K562 (cell line): Measurements from ENCODE around the gene CALU. TPM values are rescaled to one million over a fixed set of nuclear protein-coding genes. Genes with fewer than 3 reads are reported as not detected.

Experiments
- KDM4B ChIP-seq, 2 experiments: fragments of 450-650 bp in 1 of 2; sonication (generic) in 1 of 2; IDR thresholded peaks; 2 replicates each; pipeline ENCODE4 v1.6.1; 2016 to 2017; ENCODE audit warnings: borderline replicate concordance in 2 of 2, antibody characterized with exemption in 1 of 2, low read depth in 1 of 2, mild to moderate bottlenecking in 1 of 2
- MXI1 ChIP-seq: IDR thresholded peaks from 2 replicates; pipeline ENCODE4 v1.6.1; 2011; ENCODE audit warnings: low read depth, mild to moderate bottlenecking, improper control_type of control experiment, low read length
- SOX6 ChIP-seq: fragments of 450-650 bp; IDR thresholded peaks from 2 replicates; pipeline ENCODE4 v1.6.1; 2014; ENCODE audit warnings: mild to moderate bottlenecking
- ZNF785 ChIP-seq: fragments of 250-450 bp; sonication (Bioruptor Pico); IDR thresholded peaks from 2 replicates; pipeline ENCODE4 v1.4.0; 2020; ENCODE audit warnings: mild to moderate bottlenecking
- polyA plus RNA-seq, 8 experiments: library from polyadenylated mRNA; depleted of rRNA in 4 of 8; stranded (reverse) in 5 of 8; unstranded in 3 of 8; fragments of >200 nt; fragmentation: Nextera tagmentation in 2 of 8; fragmentation: Illumina TruSeq in 1 of 8; extraction: Ambion mirVana in 2 of 8; extraction: Trizol in 1 of 8; gene quantifications; 2 replicates each; pipeline versions ENCODE4 v1.2.1 to v1.2.3, GENCODE V29; 2011 to 2014; ENCODE audit warnings: inconsistent platforms in 1 of 8, missing spikeins in 1 of 8
- total RNA-seq, 7 experiments: library from RNA; depleted of rRNA in 6 of 7; stranded (reverse); fragments of >200 nt in 6 of 7; fragmentation: Illumina TruSeq in 2 of 7; extraction: Trizol in 2 of 7; gene quantifications; 2 replicates each; pipeline versions ENCODE4 v1.2.1 to v1.2.3, GENCODE V29; 2011 to 2021; ENCODE audit warnings: low replicate concordance in 1 of 7
- TF ChIP-seq, protein P1 (sequence below): fragments of 450-650 bp; IDR thresholded peaks from 2 replicates; pipeline ENCODE4 v1.6.1; 2016; ENCODE audit warnings: mild to moderate bottlenecking, moderate library complexity

CALU gene
- total and polyA plus RNA-seq, 9 of the 15 experiments (the other 6 are each of a cell fraction or from before 2014, with no cell fraction given): 166 to 286 (median 215) TPM

DNA sequence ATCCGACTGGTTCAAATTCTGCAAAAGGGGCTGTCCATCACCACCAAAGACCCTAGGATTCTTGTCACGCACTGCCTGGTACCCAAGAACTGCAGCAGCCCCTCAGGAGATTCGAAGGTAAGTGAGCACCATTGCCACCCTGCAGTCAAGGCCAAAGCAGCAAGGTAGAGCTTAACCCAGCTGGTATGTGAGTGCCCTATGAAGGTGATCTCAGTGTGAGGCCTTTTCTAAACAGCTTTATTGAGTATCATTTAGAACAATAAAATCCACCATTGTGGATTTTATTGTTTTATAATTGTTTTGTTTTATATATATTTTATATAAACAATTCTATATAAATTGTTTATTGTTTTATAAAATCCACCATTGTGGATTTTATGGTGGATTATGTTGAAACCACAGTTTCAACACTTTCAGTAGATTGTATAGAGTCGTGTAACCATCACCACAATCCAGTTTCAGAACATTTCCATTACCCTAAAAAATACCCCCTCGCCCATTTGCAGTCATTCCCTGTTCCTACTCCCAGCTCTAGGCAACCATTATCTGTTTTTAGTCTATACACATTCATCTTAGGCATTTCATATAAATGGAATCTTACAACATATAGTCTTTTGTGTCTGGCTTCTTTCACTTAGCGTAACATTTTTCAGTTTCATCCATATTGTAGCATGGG, 20.1 kb upstream of the CALU start (continued):
- TF ChIP-seq, protein P1, sequence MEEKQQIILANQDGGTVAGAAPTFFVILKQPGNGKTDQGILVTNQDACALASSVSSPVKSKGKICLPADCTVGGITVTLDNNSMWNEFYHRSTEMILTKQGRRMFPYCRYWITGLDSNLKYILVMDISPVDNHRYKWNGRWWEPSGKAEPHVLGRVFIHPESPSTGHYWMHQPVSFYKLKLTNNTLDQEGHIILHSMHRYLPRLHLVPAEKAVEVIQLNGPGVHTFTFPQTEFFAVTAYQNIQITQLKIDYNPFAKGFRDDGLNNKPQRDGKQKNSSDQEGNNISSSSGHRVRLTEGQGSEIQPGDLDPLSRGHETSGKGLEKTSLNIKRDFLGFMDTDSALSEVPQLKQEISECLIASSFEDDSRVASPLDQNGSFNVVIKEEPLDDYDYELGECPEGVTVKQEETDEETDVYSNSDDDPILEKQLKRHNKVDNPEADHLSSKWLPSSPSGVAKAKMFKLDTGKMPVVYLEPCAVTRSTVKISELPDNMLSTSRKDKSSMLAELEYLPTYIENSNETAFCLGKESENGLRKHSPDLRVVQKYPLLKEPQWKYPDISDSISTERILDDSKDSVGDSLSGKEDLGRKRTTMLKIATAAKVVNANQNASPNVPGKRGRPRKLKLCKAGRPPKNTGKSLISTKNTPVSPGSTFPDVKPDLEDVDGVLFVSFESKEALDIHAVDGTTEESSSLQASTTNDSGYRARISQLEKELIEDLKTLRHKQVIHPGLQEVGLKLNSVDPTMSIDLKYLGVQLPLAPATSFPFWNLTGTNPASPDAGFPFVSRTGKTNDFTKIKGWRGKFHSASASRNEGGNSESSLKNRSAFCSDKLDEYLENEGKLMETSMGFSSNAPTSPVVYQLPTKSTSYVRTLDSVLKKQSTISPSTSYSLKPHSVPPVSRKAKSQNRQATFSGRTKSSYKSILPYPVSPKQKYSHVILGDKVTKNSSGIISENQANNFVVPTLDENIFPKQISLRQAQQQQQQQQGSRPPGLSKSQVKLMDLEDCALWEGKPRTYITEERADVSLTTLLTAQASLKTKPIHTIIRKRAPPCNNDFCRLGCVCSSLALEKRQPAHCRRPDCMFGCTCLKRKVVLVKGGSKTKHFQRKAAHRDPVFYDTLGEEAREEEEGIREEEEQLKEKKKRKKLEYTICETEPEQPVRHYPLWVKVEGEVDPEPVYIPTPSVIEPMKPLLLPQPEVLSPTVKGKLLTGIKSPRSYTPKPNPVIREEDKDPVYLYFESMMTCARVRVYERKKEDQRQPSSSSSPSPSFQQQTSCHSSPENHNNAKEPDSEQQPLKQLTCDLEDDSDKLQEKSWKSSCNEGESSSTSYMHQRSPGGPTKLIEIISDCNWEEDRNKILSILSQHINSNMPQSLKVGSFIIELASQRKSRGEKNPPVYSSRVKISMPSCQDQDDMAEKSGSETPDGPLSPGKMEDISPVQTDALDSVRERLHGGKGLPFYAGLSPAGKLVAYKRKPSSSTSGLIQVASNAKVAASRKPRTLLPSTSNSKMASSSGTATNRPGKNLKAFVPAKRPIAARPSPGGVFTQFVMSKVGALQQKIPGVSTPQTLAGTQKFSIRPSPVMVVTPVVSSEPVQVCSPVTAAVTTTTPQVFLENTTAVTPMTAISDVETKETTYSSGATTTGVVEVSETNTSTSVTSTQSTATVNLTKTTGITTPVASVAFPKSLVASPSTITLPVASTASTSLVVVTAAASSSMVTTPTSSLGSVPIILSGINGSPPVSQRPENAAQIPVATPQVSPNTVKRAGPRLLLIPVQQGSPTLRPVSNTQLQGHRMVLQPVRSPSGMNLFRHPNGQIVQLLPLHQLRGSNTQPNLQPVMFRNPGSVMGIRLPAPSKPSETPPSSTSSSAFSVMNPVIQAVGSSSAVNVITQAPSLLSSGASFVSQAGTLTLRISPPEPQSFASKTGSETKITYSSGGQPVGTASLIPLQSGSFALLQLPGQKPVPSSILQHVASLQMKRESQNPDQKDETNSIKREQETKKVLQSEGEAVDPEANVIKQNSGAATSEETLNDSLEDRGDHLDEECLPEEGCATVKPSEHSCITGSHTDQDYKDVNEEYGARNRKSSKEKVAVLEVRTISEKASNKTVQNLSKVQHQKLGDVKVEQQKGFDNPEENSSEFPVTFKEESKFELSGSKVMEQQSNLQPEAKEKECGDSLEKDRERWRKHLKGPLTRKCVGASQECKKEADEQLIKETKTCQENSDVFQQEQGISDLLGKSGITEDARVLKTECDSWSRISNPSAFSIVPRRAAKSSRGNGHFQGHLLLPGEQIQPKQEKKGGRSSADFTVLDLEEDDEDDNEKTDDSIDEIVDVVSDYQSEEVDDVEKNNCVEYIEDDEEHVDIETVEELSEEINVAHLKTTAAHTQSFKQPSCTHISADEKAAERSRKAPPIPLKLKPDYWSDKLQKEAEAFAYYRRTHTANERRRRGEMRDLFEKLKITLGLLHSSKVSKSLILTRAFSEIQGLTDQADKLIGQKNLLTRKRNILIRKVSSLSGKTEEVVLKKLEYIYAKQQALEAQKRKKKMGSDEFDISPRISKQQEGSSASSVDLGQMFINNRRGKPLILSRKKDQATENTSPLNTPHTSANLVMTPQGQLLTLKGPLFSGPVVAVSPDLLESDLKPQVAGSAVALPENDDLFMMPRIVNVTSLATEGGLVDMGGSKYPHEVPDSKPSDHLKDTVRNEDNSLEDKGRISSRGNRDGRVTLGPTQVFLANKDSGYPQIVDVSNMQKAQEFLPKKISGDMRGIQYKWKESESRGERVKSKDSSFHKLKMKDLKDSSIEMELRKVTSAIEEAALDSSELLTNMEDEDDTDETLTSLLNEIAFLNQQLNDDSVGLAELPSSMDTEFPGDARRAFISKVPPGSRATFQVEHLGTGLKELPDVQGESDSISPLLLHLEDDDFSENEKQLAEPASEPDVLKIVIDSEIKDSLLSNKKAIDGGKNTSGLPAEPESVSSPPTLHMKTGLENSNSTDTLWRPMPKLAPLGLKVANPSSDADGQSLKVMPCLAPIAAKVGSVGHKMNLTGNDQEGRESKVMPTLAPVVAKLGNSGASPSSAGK: no peak
- TF ChIP-seq SOX6: no peak
- no peak for TF ChIP-seq MXI1
- no peak for TF ChIP-seq ZNF785
- no peak for TF ChIP-seq KDM4B (IDR thresholded peaks at IDR 0.05; ENCODE audit: borderline replicate concordance in 2 of 2, low read depth in 1 of 2)
